ENCODE measurements around the gene GMPS. TPM values are rescaled to one million over a fixed set of nuclear protein-coding genes. Genes with fewer than 3 reads are reported as not detected.
"Not testable (repeated sequence)": the region's sequence is repeated elsewhere in the genome, so short reads cannot be mapped to it uniquely, and the experiment has no call there.

The GMPS gene
- total RNA-seq: 16.7 TPM

GRCh38 chr3:155870133-155870944 is at the start of gene GMPS:
GMPS (plus strand) TSS chr3:155870650; CDS start chr3:155870871, 221 bp downstream.
- DNase-seq (ENCODE audit: low read depth in 2 of 3, low spot score in 2 of 3): peak; percentile 85 to 95 (median 92)

DNA sequence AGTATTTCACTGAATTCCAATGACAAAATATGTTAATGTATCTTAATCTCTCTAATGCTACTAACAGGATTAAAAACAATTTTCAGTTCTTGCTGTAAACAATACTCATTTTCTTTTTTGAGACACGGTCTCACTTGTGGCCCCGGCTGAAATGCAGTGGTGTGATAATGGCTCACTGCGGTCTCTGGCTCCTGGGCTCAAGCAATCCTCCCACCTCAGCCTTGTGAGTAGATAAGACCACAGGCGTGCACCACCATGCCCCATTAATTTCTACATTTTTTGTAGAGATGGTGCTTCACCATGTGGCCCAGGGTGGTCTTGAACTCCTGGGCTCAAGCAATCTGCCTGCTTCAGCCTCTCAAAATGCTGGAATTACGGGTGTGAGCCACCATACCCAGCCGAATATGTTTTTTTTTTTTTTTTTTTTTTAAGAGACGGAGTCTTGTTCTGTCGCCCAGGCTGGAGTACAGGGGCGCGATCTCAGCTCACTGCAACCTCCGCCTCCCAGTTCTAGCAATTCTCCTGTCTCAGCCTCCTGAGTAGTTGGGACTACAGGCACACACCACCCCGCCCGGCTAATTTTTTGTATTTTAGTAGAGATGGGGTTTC is 41.9 kb upstream of the GMPS start:
- not testable (repeated sequence) for DNase-seq (ENCODE audit: low read depth in 2 of 3, low spot score in 2 of 3)

DNA sequence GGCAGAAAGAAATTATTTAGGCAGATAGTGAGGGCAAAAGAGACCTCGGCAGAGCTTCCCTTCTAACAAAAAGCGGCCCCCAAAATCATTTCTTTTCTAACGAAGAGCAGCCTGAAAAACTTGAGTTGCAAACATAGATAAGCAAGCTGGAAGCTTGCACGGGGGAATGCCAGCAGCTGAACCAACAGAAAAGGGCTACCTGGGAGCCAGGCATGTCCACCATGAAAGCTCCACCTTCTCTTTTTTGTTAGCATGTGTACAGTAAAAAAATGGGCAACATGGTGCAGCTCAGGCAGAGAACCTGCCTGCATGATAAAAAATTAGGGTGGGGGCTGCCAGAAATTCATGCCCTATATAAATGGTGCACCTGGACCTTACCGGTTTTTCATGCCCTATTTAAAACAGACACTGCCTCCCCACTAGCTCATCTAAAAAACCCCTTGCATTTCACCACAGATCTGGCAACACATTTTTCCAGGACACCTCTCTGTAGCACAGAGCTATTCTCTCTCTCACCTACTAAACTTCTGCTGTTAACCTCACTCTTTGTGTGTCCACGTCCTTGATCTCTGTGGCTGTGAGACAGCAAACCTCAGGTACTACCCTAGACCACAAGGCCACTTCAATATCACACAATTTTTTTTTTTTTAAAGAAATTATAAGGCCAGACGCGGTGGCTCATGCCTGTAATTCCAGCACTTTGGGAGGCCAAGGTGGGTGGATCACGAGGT is 34.9 kb upstream of the GMPS start:
- no peak for DNase-seq (ENCODE audit: low read depth in 2 of 3, low spot score in 2 of 3)

GRCh38 chr3:155843569-155843968 is 26.9 kb upstream of the GMPS start:
- DNase-seq (ENCODE audit: low read depth in 2 of 3, low spot score in 2 of 3): no peak

DNA sequence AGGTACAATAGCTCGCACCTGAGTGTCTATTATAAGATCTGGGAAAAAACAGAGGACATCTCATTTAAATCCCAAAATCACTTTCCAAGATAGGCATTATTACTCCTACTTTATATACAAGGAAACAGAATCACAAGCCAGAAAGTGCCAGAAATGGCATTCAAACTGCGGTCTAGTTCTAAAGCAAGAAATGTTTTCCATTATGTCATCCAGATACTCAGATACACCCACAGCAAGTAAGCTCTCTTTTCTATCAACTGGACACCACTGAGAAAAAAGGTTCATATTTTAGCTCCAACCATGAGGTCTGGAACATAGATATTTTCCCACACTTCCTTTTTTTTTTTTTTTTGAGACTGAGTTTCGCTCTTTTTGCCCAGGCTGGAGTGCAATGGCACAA is 24.3 kb upstream of the GMPS start:
- no peak for DNase-seq (ENCODE audit: low read depth in 2 of 3, low spot score in 2 of 3)

GRCh38 chr3:155847993-155848392 is 22.5 kb upstream of the GMPS start:
- no peak for DNase-seq (ENCODE audit: low read depth in 2 of 3, low spot score in 2 of 3)

DNA sequence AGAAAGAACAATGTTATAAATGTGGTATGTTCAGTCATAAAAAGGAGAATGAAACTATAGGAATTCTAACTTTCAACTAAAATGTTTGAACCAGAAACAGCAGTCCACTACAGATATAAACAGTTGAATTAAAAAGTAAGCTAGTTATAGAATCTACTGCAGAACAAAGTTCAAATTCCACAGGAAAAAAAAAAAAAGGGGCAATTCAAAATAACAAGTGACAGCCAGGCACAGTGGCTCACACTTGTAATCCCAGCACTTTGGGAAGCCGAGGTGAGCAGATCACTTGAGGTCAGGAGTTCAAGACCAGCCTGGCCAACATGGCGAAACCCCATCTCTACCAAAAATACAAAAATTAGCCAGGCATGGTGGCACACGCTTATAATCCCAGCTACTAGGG is 21.0 kb upstream of the GMPS start:
- DNase-seq (ENCODE audit: low read depth in 2 of 3, low spot score in 2 of 3): not testable (repeated sequence)

- no peak for DNase-seq (ENCODE audit: low read depth in 2 of 3, low spot score in 2 of 3)
These were observed 18.1 kb upstream of the GMPS start for GRCh38 chr3:155852341-155852740.

- peak in 2 of 3 donors; percentile 19 to 36 for DNase-seq (ENCODE audit: low read depth in 2 of 3, low spot score in 2 of 3)
These were observed 17.0 kb upstream of the GMPS start for GRCh38 chr3:155853214-155854140.

GRCh38 chr3:155854141-155854940 is 16.1 kb upstream of the GMPS start, which contains the start of gene SLC33A1:
SLC33A1 (minus strand) TSS chr3:155854427; CDS start chr3:155853997, 430 bp downstream.
- DNase-seq (ENCODE audit: low read depth in 2 of 3, low spot score in 2 of 3): peak; percentile 98 to 100 (median 100)

DNA sequence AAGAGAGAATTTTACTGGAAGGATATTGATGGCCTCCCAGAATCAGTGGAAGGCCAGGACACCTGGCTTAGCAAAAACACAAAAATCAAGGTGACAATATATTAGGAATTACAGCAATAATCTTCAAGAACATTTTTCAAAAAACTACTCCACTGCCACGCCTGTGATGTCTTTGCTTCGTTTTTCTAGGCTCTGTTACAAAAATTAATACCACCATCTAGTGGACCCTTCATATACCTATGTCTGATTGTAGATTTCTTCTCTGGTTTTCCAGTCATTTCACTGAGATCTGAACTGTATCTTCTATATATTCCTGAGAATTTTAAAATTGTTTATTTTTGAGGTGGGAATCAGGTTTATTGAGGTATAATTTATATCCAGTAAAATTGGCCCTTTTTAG is 10.6 kb upstream of the GMPS start:
- peak in 2 of 3 donors; percentile 30 to 54 for DNase-seq (ENCODE audit: low read depth in 2 of 3, low spot score in 2 of 3)

- DNase-seq (ENCODE audit: low read depth in 2 of 3, low spot score in 2 of 3): not testable (repeated sequence)
These were observed 10.0 kb upstream of the GMPS start for GRCh38 chr3:155860424-155860823.

DNA sequence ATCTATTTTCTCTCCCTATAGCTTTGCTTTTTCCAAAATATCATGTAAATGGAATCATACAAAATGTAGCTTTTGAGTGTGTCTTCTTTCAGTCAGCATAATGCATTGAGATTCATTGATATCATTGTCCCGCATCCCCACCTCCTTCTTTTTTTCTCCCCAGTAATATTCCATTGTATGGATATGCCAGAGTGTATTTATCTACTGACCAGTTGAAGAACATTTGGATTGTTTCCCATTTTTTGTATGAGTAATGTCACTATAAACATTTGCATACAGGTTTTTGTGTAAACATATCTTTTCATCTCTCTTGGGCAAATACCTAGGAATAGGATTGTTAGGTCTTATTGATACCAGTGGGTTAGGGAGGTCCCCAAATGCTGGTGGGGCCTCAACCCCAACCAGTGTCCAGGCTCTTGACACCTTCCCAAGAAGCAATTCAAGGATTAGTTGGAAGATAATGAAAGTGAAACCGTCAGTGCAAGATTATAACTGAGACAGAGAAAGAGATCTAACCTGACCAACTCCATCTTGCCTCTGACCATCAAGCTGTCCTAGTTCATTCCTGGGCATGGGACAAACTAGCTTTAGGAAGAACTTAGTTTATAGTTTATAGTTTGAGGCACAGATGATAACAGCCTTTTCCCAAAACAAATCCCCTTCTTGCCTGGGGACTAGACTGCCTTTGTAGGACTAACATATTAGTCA is 8.8 kb upstream of the GMPS start:
- DNase-seq (ENCODE audit: low read depth in 2 of 3, low spot score in 2 of 3): no peak

GRCh38 chr3:155862290-155862982 is 8.0 kb upstream of the GMPS start:
- DNase-seq (ENCODE audit: low read depth in 2 of 3, low spot score in 2 of 3): peak in 2 of 3 donors; percentile 35 to 50

DNA sequence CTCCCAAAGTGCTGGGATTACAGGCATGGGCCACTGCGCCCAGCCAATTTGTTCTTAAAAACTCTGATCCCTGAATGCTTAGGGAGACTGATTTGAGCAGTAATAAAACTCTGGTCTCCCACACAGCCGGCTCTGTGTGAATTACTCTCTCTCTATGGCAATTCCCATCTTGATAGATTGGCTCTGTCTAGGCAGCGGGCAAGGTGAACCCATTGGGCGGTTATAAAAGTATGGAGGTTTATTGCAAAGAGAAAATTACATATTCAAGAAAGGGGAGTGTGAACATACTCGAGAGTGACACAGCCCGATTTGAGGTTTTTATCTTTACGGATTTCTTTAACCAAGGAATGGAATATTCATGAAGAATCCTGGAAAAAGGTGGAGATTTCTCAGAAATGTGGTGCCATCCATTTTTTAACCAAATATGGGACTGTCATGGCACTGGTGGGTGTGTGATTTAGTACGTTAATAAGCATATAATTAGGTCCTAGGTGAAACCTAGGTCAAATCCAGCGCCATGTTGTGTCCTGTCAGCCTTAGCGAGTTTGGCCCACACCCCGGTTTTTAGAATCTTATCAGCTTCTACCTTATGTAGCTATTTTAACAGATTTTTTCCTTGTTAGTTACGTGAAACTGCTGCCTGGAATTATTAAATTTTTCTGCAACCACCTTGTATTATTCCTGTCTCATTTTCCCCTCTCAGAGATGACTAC is 7.2 kb upstream of the GMPS start:
- DNase-seq (ENCODE audit: low read depth in 2 of 3, low spot score in 2 of 3): no peak

DNA sequence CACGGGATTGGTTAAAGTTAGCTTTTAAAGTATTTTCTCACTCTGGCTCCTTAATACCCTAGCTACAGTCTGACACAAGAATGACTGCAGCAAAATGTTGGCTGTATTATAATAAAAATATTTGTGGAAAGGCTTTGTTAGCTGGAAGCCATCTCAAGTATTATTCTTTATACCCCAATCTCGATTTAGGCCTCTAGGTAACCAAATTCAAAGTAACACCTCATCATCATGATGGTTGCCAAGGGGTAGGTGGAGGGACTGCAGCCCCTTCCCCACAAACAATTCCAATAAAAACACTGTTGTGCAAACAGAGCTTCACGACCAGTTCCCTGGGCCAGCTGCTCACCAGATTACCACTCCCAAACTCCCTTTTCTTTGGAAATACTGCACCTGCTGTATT is 759 bp upstream of the GMPS start:
- DNase-seq (ENCODE audit: low read depth in 2 of 3, low spot score in 2 of 3): peak in 1 of 3 donors; percentile 44

DNA sequence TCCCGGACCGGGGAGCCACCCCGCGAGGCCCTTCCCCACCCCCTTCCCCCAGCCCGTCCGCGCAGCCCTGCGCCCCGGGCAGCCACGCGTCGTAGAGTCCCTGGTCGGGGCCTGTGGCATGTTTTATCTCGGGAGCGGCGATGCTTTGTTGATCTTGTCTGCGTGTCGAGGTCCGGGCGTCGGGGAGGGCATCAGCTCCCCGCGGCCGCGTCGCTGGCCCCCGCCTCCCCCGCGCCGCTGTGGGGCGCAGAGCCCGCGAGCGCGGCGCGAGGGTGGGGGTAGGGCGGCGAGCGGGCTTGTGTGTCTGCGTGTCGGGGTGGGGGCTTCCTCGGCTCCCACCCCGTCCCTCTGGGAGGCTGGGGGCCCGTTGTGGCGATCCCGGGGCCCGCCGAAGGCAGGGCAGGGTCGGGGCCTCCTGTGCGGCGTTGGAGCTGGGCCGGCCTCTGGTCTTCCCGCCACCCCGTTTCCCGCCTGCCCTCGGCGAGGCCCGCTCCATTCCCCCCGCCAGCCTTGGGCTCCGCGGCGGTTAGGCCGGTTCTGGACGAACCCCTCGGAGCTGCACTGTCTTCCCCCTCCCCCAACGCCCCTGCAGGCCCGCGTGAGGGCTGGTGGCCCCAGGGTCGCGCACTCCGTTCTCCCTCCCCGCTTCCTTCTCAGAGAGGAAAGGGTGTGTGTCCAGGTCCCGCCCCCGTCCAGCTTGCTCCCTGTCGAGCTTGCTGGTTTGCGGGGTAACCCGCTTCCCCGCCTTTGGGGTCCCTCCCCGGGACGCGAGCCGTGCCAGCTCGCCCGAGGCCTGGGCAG is 695 bp downstream of the GMPS start:
- peak in 2 of 3 donors; percentile 39 to 49 for DNase-seq (ENCODE audit: low read depth in 2 of 3, low spot score in 2 of 3)

Measured in hematopoietic multipotent progenitor cell (in vitro differentiated cells).